ENCODE measurements around the gene CNGA1.

Gene CNGA1

DNA sequence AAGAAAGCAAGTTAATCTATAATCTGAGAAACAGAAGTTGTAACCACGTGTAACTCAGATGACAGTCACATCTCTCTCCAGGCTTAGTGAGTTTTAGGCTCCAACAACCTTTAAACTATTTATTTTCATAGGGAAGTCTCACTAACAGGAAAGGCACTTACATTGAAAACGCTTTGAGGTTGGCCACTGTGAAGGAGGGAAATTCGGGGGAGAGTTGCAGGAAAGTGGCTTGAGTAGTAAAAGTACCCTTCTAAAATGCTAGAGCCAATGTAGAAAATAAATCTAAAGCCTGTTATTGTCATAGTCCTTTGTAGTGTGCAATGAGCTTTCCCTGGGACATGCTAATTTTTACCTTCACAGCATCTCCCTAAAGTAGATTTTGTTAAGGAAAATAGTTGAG is 101.1 kb downstream of the CNGA1 start:
- no peak overlapping the region for H3K4me3 ChIP-seq
- TF ChIP-seq, protein P1, sequence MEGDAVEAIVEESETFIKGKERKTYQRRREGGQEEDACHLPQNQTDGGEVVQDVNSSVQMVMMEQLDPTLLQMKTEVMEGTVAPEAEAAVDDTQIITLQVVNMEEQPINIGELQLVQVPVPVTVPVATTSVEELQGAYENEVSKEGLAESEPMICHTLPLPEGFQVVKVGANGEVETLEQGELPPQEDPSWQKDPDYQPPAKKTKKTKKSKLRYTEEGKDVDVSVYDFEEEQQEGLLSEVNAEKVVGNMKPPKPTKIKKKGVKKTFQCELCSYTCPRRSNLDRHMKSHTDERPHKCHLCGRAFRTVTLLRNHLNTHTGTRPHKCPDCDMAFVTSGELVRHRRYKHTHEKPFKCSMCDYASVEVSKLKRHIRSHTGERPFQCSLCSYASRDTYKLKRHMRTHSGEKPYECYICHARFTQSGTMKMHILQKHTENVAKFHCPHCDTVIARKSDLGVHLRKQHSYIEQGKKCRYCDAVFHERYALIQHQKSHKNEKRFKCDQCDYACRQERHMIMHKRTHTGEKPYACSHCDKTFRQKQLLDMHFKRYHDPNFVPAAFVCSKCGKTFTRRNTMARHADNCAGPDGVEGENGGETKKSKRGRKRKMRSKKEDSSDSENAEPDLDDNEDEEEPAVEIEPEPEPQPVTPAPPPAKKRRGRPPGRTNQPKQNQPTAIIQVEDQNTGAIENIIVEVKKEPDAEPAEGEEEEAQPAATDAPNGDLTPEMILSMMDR (IDR thresholded peaks at IDR 0.05) = no peak
- no peak for DNase-seq (ENCODE audit: low spot score)
- no peak overlapping the region for H3K27ac ChIP-seq

DNA sequence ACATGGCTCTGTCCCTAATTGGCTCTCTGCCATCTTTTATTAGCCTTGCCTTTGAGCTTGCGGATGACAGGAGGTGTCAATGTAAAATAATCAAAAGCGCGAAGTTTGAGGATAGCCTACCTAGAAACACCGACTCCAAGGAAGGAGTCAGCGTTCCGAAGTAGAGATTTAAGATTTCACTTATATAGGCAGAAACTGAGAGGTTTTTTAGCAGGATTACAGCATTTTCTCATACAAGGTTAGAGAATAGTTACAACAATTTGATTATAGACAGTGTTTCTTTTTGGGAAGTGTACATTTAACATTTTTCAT is 101.6 kb downstream of the CNGA1 start:
- no peak for DNase-seq (ENCODE audit: low spot score)
- TF ChIP-seq, protein P1 (IDR thresholded peaks at IDR 0.05) = no peak
- Histone ChIP-seq H3K4me3 (peak overlapping the region; percentile 95), H3K27ac (peak overlapping the region in 1 of 2 donors; percentile 77)

DNA sequence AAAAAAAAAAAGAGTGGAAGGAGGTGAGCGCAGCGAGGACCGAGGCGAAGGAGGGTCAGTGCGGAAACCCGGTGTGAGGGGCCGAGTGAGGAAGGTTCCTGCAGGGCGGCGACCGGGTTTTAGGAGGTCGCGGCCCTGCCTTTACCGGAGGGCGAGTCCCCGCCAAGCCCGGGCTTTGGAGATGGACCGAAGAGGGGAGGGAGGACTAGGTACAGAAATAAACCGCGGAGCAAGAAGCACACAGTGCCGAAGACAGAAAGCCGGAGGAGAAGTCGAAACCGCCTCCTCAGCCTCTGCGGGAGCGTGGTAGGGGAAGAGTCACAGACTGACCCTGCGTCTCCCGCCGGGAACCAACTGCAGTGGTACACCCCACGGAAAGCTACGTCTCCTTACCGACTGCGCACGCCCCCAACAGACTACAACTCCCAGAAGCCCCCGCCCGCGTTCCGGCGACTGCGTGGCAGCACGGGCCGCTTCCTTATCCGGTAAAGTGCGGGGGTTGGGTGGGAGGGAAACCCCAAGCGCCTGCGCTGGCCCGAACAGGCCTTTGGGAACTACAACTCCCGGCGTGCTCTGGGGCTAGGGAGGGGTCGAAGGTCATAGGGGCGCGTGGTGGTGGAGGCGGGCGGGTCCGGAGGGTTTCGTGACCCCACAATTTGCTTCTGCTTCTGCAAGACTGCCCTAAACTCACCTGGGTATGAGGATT is 102.1 kb downstream of the CNGA1 start, which contains the start of gene NFXL1:
NFXL1 (minus strand) TSS at position 364 of the 706 bp plus-strand sequence. CDS start 380 bp downstream, outside the sequence.
- DNase-seq (ENCODE audit: low spot score) = peak; percentile 99
- Histone ChIP-seq H3K27ac (peak within 1 kb of the TSS; percentile 77 to 82), H3K4me3 (peak within 1 kb of the TSS; percentile 95)
- TF ChIP-seq, protein P1 (IDR thresholded peaks at IDR 0.05) = no peak

DNA sequence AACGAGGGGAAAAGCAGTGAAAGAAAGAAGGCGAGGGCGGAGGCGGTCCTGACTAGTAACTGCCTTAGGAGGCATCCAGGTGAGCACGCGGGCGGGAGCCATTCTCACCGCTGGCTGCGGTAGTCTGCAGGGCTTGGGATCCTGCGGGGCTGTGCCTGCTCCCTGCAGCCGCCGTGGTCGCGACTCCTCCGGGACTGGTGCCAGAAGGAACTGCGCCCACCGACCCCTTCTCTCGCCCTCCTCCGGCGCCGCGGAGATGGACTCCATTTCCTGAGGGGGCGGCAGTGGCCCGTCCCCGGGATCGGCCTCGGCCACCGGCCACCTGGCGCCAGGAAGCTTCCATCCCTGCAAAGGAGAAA is 102.6 kb downstream of the CNGA1 start:
- DNase-seq (ENCODE audit: low spot score) = peak; percentile 77
- Histone ChIP-seq H3K27ac (peak overlapping the region; percentile 77 to 82), H3K4me3 (peak overlapping the region; percentile 95)
- TF ChIP-seq, protein P1 (IDR thresholded peaks at IDR 0.05) = no peak

DNA sequence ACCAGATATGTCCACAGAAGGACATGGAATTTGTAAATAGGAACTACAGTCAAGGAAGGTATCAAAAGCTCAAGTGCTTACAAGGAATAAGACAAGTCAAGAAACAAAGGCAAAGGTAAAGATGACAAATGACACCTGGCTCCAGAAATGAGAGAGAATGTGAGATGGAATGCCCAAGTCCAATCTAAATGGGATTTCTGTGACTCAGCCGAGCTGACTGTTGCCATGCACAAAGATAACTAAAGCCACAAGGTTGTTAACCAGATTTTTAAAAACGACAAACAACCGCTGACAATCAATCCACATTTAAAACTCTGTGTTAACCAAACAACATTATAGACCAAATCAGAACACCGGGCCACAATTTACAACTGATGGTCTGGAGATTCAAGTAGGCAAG is 103.2 kb downstream of the CNGA1 start:
- TF ChIP-seq, protein P1 (IDR thresholded peaks at IDR 0.05) = no peak
- DNase-seq (ENCODE audit: low spot score) = no peak
- peak overlapping the region; percentile 95 for H3K4me3 ChIP-seq
- H3K27ac ChIP-seq = peak overlapping the region in 1 of 2 donors; percentile 82

DNA sequence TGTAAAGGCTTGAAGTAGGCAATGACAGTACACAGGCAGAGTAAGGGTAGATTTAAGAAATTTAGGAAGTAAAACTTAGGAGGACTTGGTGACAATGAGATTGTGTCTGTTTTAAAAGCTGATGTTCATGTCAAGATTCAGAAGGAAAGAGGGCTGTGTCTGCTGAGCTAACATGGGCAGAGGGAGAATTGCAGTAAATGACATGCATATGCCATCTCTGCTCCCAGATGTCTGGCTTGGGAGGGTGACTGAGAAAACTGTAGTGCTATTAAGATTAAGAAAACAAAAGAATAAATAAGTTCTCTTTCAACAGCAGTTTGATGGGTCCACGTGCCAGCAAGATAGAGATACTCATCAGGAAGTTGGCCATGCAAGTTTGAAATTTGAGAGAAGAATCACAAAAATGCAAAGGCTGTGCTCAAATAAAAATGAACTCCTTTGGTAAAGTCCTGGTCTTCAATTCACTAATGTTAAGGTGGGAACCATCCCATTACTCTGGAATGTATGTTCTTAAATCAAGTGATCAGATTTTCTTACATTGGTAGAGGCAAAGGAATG is 109.3 kb downstream of the CNGA1 start:
- no peak overlapping the region for H3K4me3 ChIP-seq
- DNase-seq (ENCODE audit: low spot score) = no peak
- no peak overlapping the region for H3K27ac ChIP-seq
- TF ChIP-seq, protein P1 (IDR thresholded peaks at IDR 0.05) = no peak

DNA sequence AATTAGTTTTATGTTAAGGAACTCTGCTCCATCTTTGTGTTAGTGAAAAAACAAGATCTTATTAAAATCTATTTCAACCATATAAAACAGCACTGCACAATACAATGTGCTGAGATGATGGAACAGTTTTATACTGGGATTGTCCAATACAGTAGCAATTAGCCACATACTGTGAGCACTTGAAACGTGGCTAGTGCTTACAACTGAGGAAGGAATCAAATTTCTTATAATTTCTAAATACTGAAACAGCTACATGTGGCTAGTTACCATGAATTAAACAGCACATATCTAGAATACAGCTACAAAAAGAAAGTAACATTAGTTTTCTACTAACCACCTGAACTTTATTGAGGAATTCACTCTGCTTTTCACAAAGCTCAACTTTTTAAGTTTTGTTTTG is 116.8 kb downstream of the CNGA1 start:
- no peak for DNase-seq (ENCODE audit: low spot score)
- Histone ChIP-seq H3K27ac (no peak overlapping the region), H3K4me3 (no peak overlapping the region)
- TF ChIP-seq, protein P1 (IDR thresholded peaks at IDR 0.05) = no peak

Data from coronary artery (tissue), 2 donors.